ENCODE results near the gene PGPEP1.

Gene PGPEP1

GRCh38 chr19:18329035-18329376 is 11.4 kb upstream of the PGPEP1 start:
- Histone ChIP-seq H3K27ac (ENCODE audit: low read depth, low read length) (peak overlapping the region; percentile 81), H3K27me3 (ENCODE audit: control insufficient read depth in 5 of 5, insufficient read depth in 4 of 5, low read length in 5 of 5) (no peaks in the 10 kb centered on the region), H3K4me3 (ENCODE audit: low read depth in 1 of 5, low read length in 5 of 5) (peak overlapping the region; percentile 22 to 54 (median 50)), H3K9me3 (ENCODE audit: control insufficient read depth in 5 of 5, low read length in 5 of 5) (no peaks in the 10 kb centered on the region), H3K36me3 (ENCODE audit: control insufficient read depth in 5 of 5, insufficient read depth in 5 of 5, low read length in 5 of 5) (no peaks in the 10 kb centered on the region), H3K9ac (ENCODE audit: low read length in 5 of 5) (peak overlapping the region in 3 of 5 donors; percentile 5 to 45 (median 21)), H3K4me1 (ENCODE audit: control insufficient read depth in 5 of 5, insufficient read depth in 5 of 5, low read length in 5 of 5) (peaks cover 6 to 18% (median 11%) of the 10 kb centered on the region in 5 donors)

- no peaks in the 10 kb centered on the region for H3K27me3 ChIP-seq (ENCODE audit: control insufficient read depth in 5 of 5, insufficient read depth in 4 of 5, low read length in 5 of 5)
- H3K9me3 ChIP-seq (ENCODE audit: control insufficient read depth in 5 of 5, low read length in 5 of 5) = no peaks in the 10 kb centered on the region
- H3K9ac ChIP-seq (ENCODE audit: low read length in 5 of 5) = no peak overlapping the region
- H3K4me3 ChIP-seq (ENCODE audit: low read depth in 1 of 5, low read length in 5 of 5) = no peak overlapping the region
- no peak overlapping the region for H3K27ac ChIP-seq (ENCODE audit: low read depth, low read length)
- H3K4me1 ChIP-seq (ENCODE audit: control insufficient read depth in 5 of 5, insufficient read depth in 5 of 5, low read length in 5 of 5) = peaks cover 6 to 14% (median 10%) of the 10 kb centered on the region in 5 donors
- H3K36me3 ChIP-seq (ENCODE audit: control insufficient read depth in 5 of 5, insufficient read depth in 5 of 5, low read length in 5 of 5) = no peaks in the 10 kb centered on the region
Observed at GRCh38 chr19:18330868-18331267, 9.5 kb upstream of the PGPEP1 start.

- H3K9me3 ChIP-seq (ENCODE audit: control insufficient read depth in 5 of 5, low read length in 5 of 5) = no peaks in the 10 kb centered on the region
- no peaks in the 10 kb centered on the region for H3K36me3 ChIP-seq (ENCODE audit: control insufficient read depth in 5 of 5, insufficient read depth in 5 of 5, low read length in 5 of 5)
- no peak overlapping the region for H3K9ac ChIP-seq (ENCODE audit: low read length in 5 of 5)
- H3K27me3 ChIP-seq (ENCODE audit: control insufficient read depth in 5 of 5, insufficient read depth in 4 of 5, low read length in 5 of 5) = no peaks in the 10 kb centered on the region
- no peak overlapping the region for H3K27ac ChIP-seq (ENCODE audit: low read depth, low read length)
- no peak overlapping the region for H3K4me3 ChIP-seq (ENCODE audit: low read depth in 1 of 5, low read length in 5 of 5)
- peaks cover 6 to 14% (median 12%) of the 10 kb centered on the region in 5 donors for H3K4me1 ChIP-seq (ENCODE audit: control insufficient read depth in 5 of 5, insufficient read depth in 5 of 5, low read length in 5 of 5)
Observed at GRCh38 chr19:18332917-18333530, 7.4 kb upstream of the PGPEP1 start.

DNA sequence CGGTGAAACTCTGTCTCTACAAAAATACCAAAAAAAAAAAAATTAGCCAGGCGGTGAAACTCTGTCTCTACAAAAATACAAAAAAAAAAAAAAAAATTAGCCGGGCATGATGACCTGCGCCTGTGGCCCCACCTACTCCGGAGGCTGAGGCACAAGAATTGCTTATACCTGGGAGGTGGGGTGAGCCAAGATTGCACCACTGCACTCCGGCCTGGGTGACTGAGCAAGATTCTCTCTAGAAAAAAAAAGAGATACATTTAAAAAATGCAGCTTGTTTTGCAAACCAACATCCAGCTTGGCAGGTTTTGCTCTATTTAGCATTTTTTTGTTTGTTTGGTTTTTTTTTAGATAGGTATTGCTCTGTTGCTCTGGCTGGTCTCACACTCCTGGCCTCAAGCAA is 6.7 kb upstream of the PGPEP1 start:
- Histone ChIP-seq H3K9me3 (ENCODE audit: control insufficient read depth in 5 of 5, low read length in 5 of 5) (no peaks in the 10 kb centered on the region), H3K27ac (ENCODE audit: low read depth, low read length) (no peak overlapping the region), H3K9ac (ENCODE audit: low read length in 5 of 5) (no peak overlapping the region), H3K27me3 (ENCODE audit: control insufficient read depth in 5 of 5, insufficient read depth in 4 of 5, low read length in 5 of 5) (no peaks in the 10 kb centered on the region), H3K4me1 (ENCODE audit: control insufficient read depth in 5 of 5, insufficient read depth in 5 of 5, low read length in 5 of 5) (peaks cover 3 to 10% (median 8%) of the 10 kb centered on the region in 5 donors), H3K4me3 (ENCODE audit: low read depth in 1 of 5, low read length in 5 of 5) (no peak overlapping the region), H3K36me3 (ENCODE audit: control insufficient read depth in 5 of 5, insufficient read depth in 5 of 5, low read length in 5 of 5) (no peaks in the 10 kb centered on the region)

GRCh38 chr19:18336121-18336520 is 4.3 kb upstream of the PGPEP1 start:
- Histone ChIP-seq H3K9ac (ENCODE audit: low read length in 5 of 5) (no peak overlapping the region), H3K9me3 (ENCODE audit: control insufficient read depth in 5 of 5, low read length in 5 of 5) (no peaks in the 10 kb centered on the region), H3K4me3 (ENCODE audit: low read depth in 1 of 5, low read length in 5 of 5) (no peak overlapping the region), H3K36me3 (ENCODE audit: control insufficient read depth in 5 of 5, insufficient read depth in 5 of 5, low read length in 5 of 5) (no peaks in the 10 kb centered on the region), H3K4me1 (ENCODE audit: control insufficient read depth in 5 of 5, insufficient read depth in 5 of 5, low read length in 5 of 5) (peaks cover 3 to 16% (median 13%) of the 10 kb centered on the region in 5 donors), H3K27me3 (ENCODE audit: control insufficient read depth in 5 of 5, insufficient read depth in 4 of 5, low read length in 5 of 5) (no peaks in the 10 kb centered on the region), H3K27ac (ENCODE audit: low read depth, low read length) (no peak overlapping the region)

DNA sequence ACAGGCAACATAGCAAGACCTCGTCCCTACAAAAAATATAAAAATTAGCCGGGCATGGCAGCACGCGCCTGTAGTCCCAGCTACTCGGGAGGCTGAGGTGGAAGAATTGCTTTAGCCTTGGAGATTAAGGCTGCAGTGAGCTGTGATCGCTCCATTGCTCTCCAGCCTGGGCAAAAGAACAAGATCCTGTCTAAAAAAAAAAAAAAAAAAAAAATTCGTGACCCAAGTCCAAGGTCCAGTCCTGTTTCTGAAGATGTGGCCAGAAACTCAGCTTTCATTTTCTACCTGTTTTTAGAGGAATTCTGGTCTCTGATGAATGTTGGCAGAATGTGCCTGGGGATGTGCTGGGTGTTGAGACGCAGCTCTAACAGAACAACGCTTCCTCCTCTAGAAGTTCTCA is 1.9 kb upstream of the PGPEP1 start:
- Histone ChIP-seq H3K27me3 (ENCODE audit: control insufficient read depth in 5 of 5, insufficient read depth in 4 of 5, low read length in 5 of 5) (no peaks in the 10 kb centered on the region), H3K9me3 (ENCODE audit: control insufficient read depth in 5 of 5, low read length in 5 of 5) (no peaks in the 10 kb centered on the region), H3K36me3 (ENCODE audit: control insufficient read depth in 5 of 5, insufficient read depth in 5 of 5, low read length in 5 of 5) (peaks cover 0 to 7% (median 0%) of the 10 kb centered on the region in 5 donors), H3K27ac (ENCODE audit: low read depth, low read length) (no peak overlapping the region), H3K9ac (ENCODE audit: low read length in 5 of 5) (no peak overlapping the region), H3K4me3 (ENCODE audit: low read depth in 1 of 5, low read length in 5 of 5) (no peak overlapping the region), H3K4me1 (ENCODE audit: control insufficient read depth in 5 of 5, insufficient read depth in 5 of 5, low read length in 5 of 5) (peaks cover 3 to 23% (median 20%) of the 10 kb centered on the region in 5 donors)

- peak overlapping the region; percentile 26 to 86 (median 64) for H3K9ac ChIP-seq (ENCODE audit: low read length in 5 of 5)
- H3K27me3 ChIP-seq (ENCODE audit: control insufficient read depth in 5 of 5, insufficient read depth in 4 of 5, low read length in 5 of 5) = no peaks in the 10 kb centered on the region
- peaks cover 0 to 7% (median 0%) of the 10 kb centered on the region in 5 donors for H3K36me3 ChIP-seq (ENCODE audit: control insufficient read depth in 5 of 5, insufficient read depth in 5 of 5, low read length in 5 of 5)
- peak overlapping the region; percentile 80 to 95 (median 87) for H3K4me3 ChIP-seq (ENCODE audit: low read depth in 1 of 5, low read length in 5 of 5)
- H3K4me1 ChIP-seq (ENCODE audit: control insufficient read depth in 5 of 5, insufficient read depth in 5 of 5, low read length in 5 of 5) = peaks cover 3 to 31% (median 20%) of the 10 kb centered on the region in 5 donors
- H3K27ac ChIP-seq (ENCODE audit: low read depth, low read length) = no peak overlapping the region
- H3K9me3 ChIP-seq (ENCODE audit: control insufficient read depth in 5 of 5, low read length in 5 of 5) = no peaks in the 10 kb centered on the region
Observed at GRCh38 chr19:18339723-18340122, 675 bp upstream of the PGPEP1 start.

GRCh38 chr19:18340990-18341868 is 831 bp downstream of the PGPEP1 start:
- Histone ChIP-seq H3K4me1 (ENCODE audit: control insufficient read depth in 5 of 5, insufficient read depth in 5 of 5, low read length in 5 of 5) (peaks cover 3 to 31% (median 20%) of the 10 kb centered on the region in 5 donors), H3K4me3 (ENCODE audit: low read depth in 1 of 5, low read length in 5 of 5) (peak overlapping the region; percentile 44 to 95 (median 87)), H3K27ac (ENCODE audit: low read depth, low read length) (peak overlapping the region; percentile 69), H3K36me3 (ENCODE audit: control insufficient read depth in 5 of 5, insufficient read depth in 5 of 5, low read length in 5 of 5) (peaks cover 0 to 13% (median 0%) of the 10 kb centered on the region in 5 donors), H3K9ac (ENCODE audit: low read length in 5 of 5) (peak overlapping the region; percentile 56 to 86 (median 80)), H3K9me3 (ENCODE audit: control insufficient read depth in 5 of 5, low read length in 5 of 5) (no peaks in the 10 kb centered on the region), H3K27me3 (ENCODE audit: control insufficient read depth in 5 of 5, insufficient read depth in 4 of 5, low read length in 5 of 5) (no peaks in the 10 kb centered on the region)

DNA sequence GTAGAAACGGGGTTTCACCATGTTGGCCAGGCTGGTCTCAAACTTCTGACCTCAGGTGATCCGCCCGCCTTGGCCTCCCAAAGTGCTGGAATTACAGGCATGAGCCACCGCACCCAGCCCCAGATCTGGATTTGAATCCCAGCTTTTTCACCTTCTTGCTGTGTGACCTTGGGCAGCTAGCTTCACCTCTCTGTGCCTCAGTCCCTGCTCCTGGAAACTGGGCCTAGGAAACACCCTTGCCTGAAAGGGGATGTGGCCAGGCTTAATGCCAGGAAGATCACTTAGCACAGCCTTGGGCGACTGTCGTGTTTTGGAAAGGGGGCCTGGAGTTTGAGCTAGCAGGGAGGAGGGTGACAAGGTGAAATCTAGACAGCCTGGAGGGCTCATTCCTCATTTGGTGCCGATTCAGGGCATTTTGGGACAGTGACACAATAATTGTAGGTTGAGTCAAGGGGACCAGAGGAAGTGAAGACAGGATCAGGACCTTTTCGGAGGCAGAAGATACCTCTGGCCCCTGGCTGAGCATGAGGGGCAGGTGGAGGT is 1.8 kb downstream of the PGPEP1 start:
- H3K9me3 ChIP-seq (ENCODE audit: control insufficient read depth in 5 of 5, low read length in 5 of 5) = no peaks in the 10 kb centered on the region
- H3K27me3 ChIP-seq (ENCODE audit: control insufficient read depth in 5 of 5, insufficient read depth in 4 of 5, low read length in 5 of 5) = no peaks in the 10 kb centered on the region
- peaks cover 0 to 15% (median 0%) of the 10 kb centered on the region in 5 donors for H3K36me3 ChIP-seq (ENCODE audit: control insufficient read depth in 5 of 5, insufficient read depth in 5 of 5, low read length in 5 of 5)
- no peak overlapping the region for H3K27ac ChIP-seq (ENCODE audit: low read depth, low read length)
- H3K9ac ChIP-seq (ENCODE audit: low read length in 5 of 5) = no peak overlapping the region
- peaks cover 3 to 31% (median 20%) of the 10 kb centered on the region in 5 donors for H3K4me1 ChIP-seq (ENCODE audit: control insufficient read depth in 5 of 5, insufficient read depth in 5 of 5, low read length in 5 of 5)
- H3K4me3 ChIP-seq (ENCODE audit: low read depth in 1 of 5, low read length in 5 of 5) = no peak overlapping the region

GRCh38 chr19:18344582-18344950 is 4.2 kb downstream of the PGPEP1 start:
- Histone ChIP-seq H3K9me3 (ENCODE audit: control insufficient read depth in 5 of 5, low read length in 5 of 5) (no peaks in the 10 kb centered on the region), H3K9ac (ENCODE audit: low read length in 5 of 5) (no peak overlapping the region), H3K36me3 (ENCODE audit: control insufficient read depth in 5 of 5, insufficient read depth in 5 of 5, low read length in 5 of 5) (peaks cover 0 to 15% (median 0%) of the 10 kb centered on the region in 5 donors), H3K4me1 (ENCODE audit: control insufficient read depth in 5 of 5, insufficient read depth in 5 of 5, low read length in 5 of 5) (peaks cover 3 to 31% (median 20%) of the 10 kb centered on the region in 5 donors), H3K27me3 (ENCODE audit: control insufficient read depth in 5 of 5, insufficient read depth in 4 of 5, low read length in 5 of 5) (no peaks in the 10 kb centered on the region), H3K27ac (ENCODE audit: low read depth, low read length) (no peak overlapping the region), H3K4me3 (ENCODE audit: low read depth in 1 of 5, low read length in 5 of 5) (no peak overlapping the region)

All from subcutaneous abdominal adipose tissue (tissue), 5 donors.